Measurements from ENCODE around the gene EXOC3L4.
"Not testable (repeated sequence)": the region's sequence is repeated elsewhere in the genome, so short reads cannot be mapped to it uniquely, and the experiment has no call there.

The EXOC3L4 gene

DNA sequence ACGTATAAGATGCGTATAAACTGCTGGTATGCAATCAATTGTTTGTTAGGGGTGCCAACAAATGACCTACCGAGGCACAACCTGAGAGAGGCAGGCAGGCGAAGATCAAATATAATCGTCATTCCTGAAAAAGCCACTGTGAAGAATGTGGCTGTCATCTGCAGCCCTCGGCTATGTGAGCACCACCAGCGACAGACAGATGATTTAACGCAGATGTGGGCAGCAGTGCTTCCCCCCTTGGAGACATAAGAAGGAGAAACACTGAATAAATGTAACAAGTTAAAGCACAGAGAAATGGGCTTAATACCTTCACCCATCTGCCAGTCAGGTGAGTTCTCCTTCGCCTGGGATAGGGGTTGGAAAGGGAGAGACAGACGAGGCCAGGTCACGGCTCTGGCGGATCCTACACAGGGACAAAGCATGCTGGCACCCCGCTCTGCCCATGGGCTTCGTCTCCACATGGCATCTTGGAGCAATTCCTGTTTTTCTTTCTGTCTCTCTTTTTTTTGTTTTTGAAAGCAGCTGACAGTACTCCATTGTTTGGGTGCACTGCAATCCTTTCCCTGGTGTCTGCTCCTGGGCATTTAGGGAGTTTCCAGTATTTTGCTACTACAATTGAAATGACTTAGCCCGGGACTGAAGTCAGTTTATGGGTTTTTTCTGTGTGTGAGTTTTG lies 56.9 kb downstream of the EXOC3L4 start:
- Histone ChIP-seq H3K9me3 (ENCODE audit: control insufficient read depth, insufficient read depth, low read depth, low read length) (no peaks in the 10 kb centered on the region), H3K36me3 (ENCODE audit: control insufficient read depth in 2 of 2, insufficient read depth in 1 of 2, low read length in 2 of 2) (no peaks in the 10 kb centered on the region), H3K4me1 (ENCODE audit: control insufficient read depth, insufficient read depth, low read length) (no peaks in the 10 kb centered on the region), H3K4me3 (ENCODE audit: low read depth, low read length) (no peak overlapping the region), H3K27ac (ENCODE audit: extremely low read depth, low read depth, low read length) (no peak overlapping the region)
- TF ChIP-seq ZNF521 (tag by site-specific recombination; IDR thresholded peaks at IDR 0.05) (no peak), ZNF394 (tag by site-specific recombination; IDR thresholded peaks at IDR 0.05; ENCODE audit: borderline replicate concordance) (no peak), SALL2 (tag by site-specific recombination; IDR thresholded peaks at IDR 0.05; ENCODE audit: borderline replicate concordance) (no peak), GLI2 (tag by site-specific recombination; IDR thresholded peaks at IDR 0.05; ENCODE audit: borderline replicate concordance, low read depth) (no peak), ZNF664 (tag by site-specific recombination; IDR thresholded peaks at IDR 0.05) (no peak), ZXDB (tag by site-specific recombination; IDR thresholded peaks at IDR 0.05) (no peak), ZNF354C (tag by site-specific recombination; IDR thresholded peaks at IDR 0.05; ENCODE audit: borderline replicate concordance, low read depth) (no peak), ZNF366 (tag by site-specific recombination; conservative IDR thresholded peaks at IDR 0.05) (no peak), ZNF707 (tag by site-specific recombination; IDR thresholded peaks at IDR 0.05) (no peak), ZNF529 (tag by site-specific recombination; IDR thresholded peaks at IDR 0.05; ENCODE audit: insufficient replicate concordance) (no peak), ZNF324 (tag by site-specific recombination; IDR thresholded peaks at IDR 0.05) (no peak), ZNF585B (tag by site-specific recombination; IDR thresholded peaks at IDR 0.05) (no peak), ZNF645 (tag by site-specific recombination; IDR thresholded peaks at IDR 0.05) (no peak), ZNF423 (tag by site-specific recombination; IDR thresholded peaks at IDR 0.05) (no peak), ZNF239 (tag by site-specific recombination; IDR thresholded peaks at IDR 0.05) (no peak)
- CTCF ChIA-PET: interaction anchor here (0.6 to 0.7 kb wide), 2 partner anchors 42 to 764 kb away, joined by 3 to 4 read pairs; no protein-coding TSS in a partner anchor
- POLR2A ChIA-PET: no interaction called here

GRCh38 chr14:103155010-103155409 lies 60.5 kb downstream of the EXOC3L4 start:
- TF ChIP-seq SP2 (tag by site-specific recombination; IDR thresholded peaks at IDR 0.05) (peak; percentile 42; the same call in 1 of the 2 replicates), BCL11B (tag by site-specific recombination; IDR thresholded peaks at IDR 0.05; ENCODE audit: low read depth) (no peak), GLIS1 (tag by site-specific recombination; IDR thresholded peaks at IDR 0.05) (peak; percentile 34)
- ChIA-PET POLR2A (no interaction called here), CTCF (no interaction called here)
- Histone ChIP-seq H3K27ac (ENCODE audit: extremely low read depth, low read depth, low read length) (no peak overlapping the region), H3K9me3 (ENCODE audit: control insufficient read depth, insufficient read depth, low read depth, low read length) (no peaks in the 10 kb centered on the region), H3K36me3 (ENCODE audit: control insufficient read depth in 2 of 2, insufficient read depth in 1 of 2, low read length in 2 of 2) (no peaks in the 10 kb centered on the region), H3K4me1 (ENCODE audit: control insufficient read depth, insufficient read depth, low read length) (no peaks in the 10 kb centered on the region), H3K4me3 (ENCODE audit: low read depth, low read length) (no peak overlapping the region)

DNA sequence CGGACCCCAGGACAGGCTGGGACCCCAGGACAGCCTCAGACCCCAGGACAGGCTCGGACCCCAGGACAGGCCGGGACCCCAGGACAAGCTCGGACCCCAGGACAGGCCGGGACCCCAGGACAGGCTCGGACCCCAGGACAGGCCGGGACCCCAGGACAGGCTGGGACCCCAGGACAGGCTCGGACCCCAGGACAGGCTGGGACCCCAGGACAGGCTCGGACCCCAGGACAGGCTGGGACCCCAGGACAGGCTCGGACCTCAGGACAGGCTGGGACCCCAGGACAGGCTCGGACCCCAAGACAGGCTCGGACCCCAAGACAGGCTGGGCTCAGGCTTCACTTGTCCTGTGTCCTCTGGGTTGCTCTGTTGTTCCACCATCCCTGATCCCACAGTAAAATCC lies 60.9 kb downstream of the EXOC3L4 start:
- H3K9me3 ChIP-seq (ENCODE audit: control insufficient read depth, insufficient read depth, low read depth, low read length); POLR2A ChIA-PET; H3K4me3 ChIP-seq (ENCODE audit: low read depth, low read length); H3K36me3 ChIP-seq (ENCODE audit: control insufficient read depth in 2 of 2, insufficient read depth in 1 of 2, low read length in 2 of 2); H3K27ac ChIP-seq (ENCODE audit: extremely low read depth, low read depth, low read length); H3K4me1 ChIP-seq (ENCODE audit: control insufficient read depth, insufficient read depth, low read length); CTCF ChIA-PET: not testable (repeated sequence)

DNA sequence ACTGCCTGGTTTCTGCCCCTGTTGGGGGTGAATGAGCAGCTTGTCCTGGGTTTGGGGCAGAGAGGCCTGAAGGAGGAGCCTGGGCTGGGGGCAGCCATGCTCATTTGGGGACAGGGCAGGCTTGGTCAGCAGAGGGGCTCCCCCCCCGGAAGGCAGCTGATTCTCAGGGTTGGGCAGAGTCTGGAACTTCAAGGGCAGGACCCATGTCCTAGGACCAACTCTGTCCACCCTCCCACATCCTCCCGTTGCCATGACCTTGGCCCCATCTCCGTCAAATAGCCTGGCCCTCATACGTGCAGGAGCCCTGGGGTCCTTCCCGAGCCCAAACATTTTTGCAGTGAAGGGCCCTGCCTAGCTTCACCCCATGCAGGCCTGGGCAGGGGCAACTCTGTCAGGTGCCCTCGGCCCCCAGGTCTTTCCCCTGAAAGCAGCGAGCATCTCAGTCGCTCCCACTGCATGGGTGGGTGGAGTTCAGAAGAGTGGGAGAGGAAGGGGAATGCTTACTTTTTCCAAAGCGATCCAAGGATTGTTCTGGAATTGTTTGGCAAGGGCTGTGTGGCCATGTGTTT lies 61.4 kb downstream of the EXOC3L4 start:
- H3K36me3 ChIP-seq (ENCODE audit: control insufficient read depth in 2 of 2, insufficient read depth in 1 of 2, low read length in 2 of 2): no peaks in the 10 kb centered on the region
- CTCF ChIA-PET: no interaction called here
- no peak for TF ChIP-seq ZNF530 (tag by site-specific recombination; IDR thresholded peaks at IDR 0.05; ENCODE audit: low read depth)
- 0 out of 2 replicates have a peak, but pooled peaks have one; percentile 13 for TF ChIP-seq ZFHX2 (tag by site-specific recombination; conservative IDR thresholded peaks at IDR 0.05)
- TF ChIP-seq ZFP37 (tag by site-specific recombination; IDR thresholded peaks at IDR 0.05): no peak
- TF ChIP-seq ZNF157 (tag by site-specific recombination; IDR thresholded peaks at IDR 0.05): peak; percentile 75
- no peak for TF ChIP-seq ZNF394 (tag by site-specific recombination; IDR thresholded peaks at IDR 0.05; ENCODE audit: borderline replicate concordance)
- no peak for TF ChIP-seq ZSCAN4 (tag by site-specific recombination; IDR thresholded peaks at IDR 0.05)
- no peak for TF ChIP-seq IKZF3 (tag by site-specific recombination; IDR thresholded peaks at IDR 0.05)
- no peak for TF ChIP-seq ZNF843 (tag by site-specific recombination; IDR thresholded peaks at IDR 0.05)
- no peak for TF ChIP-seq ZNF362 (tag by site-specific recombination; IDR thresholded peaks at IDR 0.05)

More for the DNA sequence above, 61.4 kb downstream of the EXOC3L4 start:
- Histone ChIP-seq H3K27ac (ENCODE audit: extremely low read depth, low read depth, low read length) (no peak overlapping the region), H3K9me3 (ENCODE audit: control insufficient read depth, insufficient read depth, low read depth, low read length) (no peaks in the 10 kb centered on the region), H3K4me3 (ENCODE audit: low read depth, low read length) (no peak overlapping the region), H3K4me1 (ENCODE audit: control insufficient read depth, insufficient read depth, low read length) (no peaks in the 10 kb centered on the region)
- POLR2A ChIA-PET: no interaction called here
